K562 treated with DMSO at 1 percent for 12 hours (cell line): ENCODE results near the gene MEPE. TPM values are rescaled to one million over a fixed set of nuclear protein-coding genes. Genes with fewer than 3 reads are reported as not detected.

ENCODE experiments used
- total RNA-seq: library from RNA; unstranded; fragments of 300-600 nt; gene quantifications from 2 replicates; pipeline ENCODE4 v1.2.3, GENCODE V29; 2022; ENCODE audit not compliant: insufficient read depth

The MEPE gene
- not detected in 2 replicates for total RNA-seq

GRCh38 chr4:87832669-87833068, at the start of gene MEPE:
Gene MEPE (plus strand): TSS chr4:87832969. CDS start chr4:87834715, 1,746 bp downstream.

GRCh38 chr4:87799301-87800113, 33.3 kb upstream of the MEPE start, which contains the start of gene IBSP:
Gene IBSP (plus strand): TSS chr4:87799554. CDS start chr4:87802362, 2,808 bp downstream.

Other genes starting within 250 kb of the MEPE start
- gene DSPP, start 224.4 kb upstream of the MEPE start, total RNA-seq: not detected in 2 replicates
- gene DMP1, start 182.7 kb upstream of the MEPE start, total RNA-seq: not detected in 2 replicates
- gene IBSP, start 33.4 kb upstream of the MEPE start, total RNA-seq: not detected in 2 replicates
- gene SPP1, start 142.7 kb downstream of the MEPE start, total RNA-seq: 1.2 TPM in 1 of 2 replicates, not detected in the other
- 0.49 TPM in 1 of 2 replicates, not detected in the other for gene PKD2, start 174.7 kb downstream of the MEPE start, total RNA-seq